Measurements from ENCODE around the gene MPST.

- TF ChIP-seq CTCF (IDR thresholded peaks at IDR 0.05; ENCODE audit: insufficient read depth, low read length, poor library complexity, severe bottlenecking) (no peak), EZH2phosphoT487 (conservative IDR thresholded peaks at IDR 0.05; ENCODE audit: low read length) (no peak)
Measured at GRCh38 chr22:37010976-37011375, 8.6 kb upstream of the MPST start.

All from SU-DHL-6 (cell line).